CD8-positive, alpha-beta memory T cell (primary cell): Measurements from ENCODE around the gene CPNE4. TPM values are rescaled to one million over a fixed set of nuclear protein-coding genes. Genes with fewer than 3 reads are reported as not detected.

Experiments used
- CTCF ChIA-PET: fragments of 350-600 bp; sonication (Branson Sonifier 250); formaldehyde crosslinking; loops from one replicate; lab custom pipeline; 2021; ENCODE audit warnings: antibody characterized with exemption; lab: Charles Lee
- POLR2A ChIA-PET: fragments of 350-600 bp; sonication (Branson Sonifier 250); formaldehyde crosslinking; loops from one replicate; lab custom pipeline; 2021; ENCODE audit warnings: antibody characterized with exemption; lab: Charles Lee
- DNase-seq, 5 donors: peaks; one replicate each; pipeline versions ENCODE4 v3.0.0 to v3.0.0-alpha.2; 2020 to 2022; ENCODE audit warnings: mixed read lengths in 1 of 5
- H3K27ac ChIP-seq: one replicate; pipeline ENCODE4 v1.7.0; 2013; ENCODE audit warnings: low read depth, mild to moderate bottlenecking, low read length, moderate library complexity
- H3K27me3 ChIP-seq: 2 replicates; pipeline ENCODE4 v1.7.0; 2013; ENCODE audit warnings: low read length, mild to moderate bottlenecking; ENCODE audit not compliant: insufficient read depth, poor library complexity, severe bottlenecking
- H3K36me3 ChIP-seq: 2 replicates; pipeline ENCODE4 v1.7.0; 2013; ENCODE audit warnings: mild to moderate bottlenecking, low read length, moderate library complexity; ENCODE audit not compliant: insufficient read depth
- H3K4me1 ChIP-seq: 2 replicates; pipeline ENCODE4 v1.7.0; 2013; ENCODE audit warnings: mild to moderate bottlenecking, low read length, moderate library complexity; ENCODE audit not compliant: insufficient read depth
- H3K4me3 ChIP-seq: 2 replicates; pipeline ENCODE4 v1.7.0; 2013; ENCODE audit warnings: mild to moderate bottlenecking, low read length
- H3K9me3 ChIP-seq: 2 replicates; pipeline ENCODE4 v1.7.0; 2013; ENCODE audit warnings: mild to moderate bottlenecking, low read length
- H3K27ac Mint-ChIP-seq, 8 donors: one replicate each; pipeline ENCODE4 v1.8.0; 2020 to 2021; ENCODE audit warnings: mixed read lengths in 8 of 8, mild to moderate bottlenecking in 6 of 8, inconsistent platforms in 3 of 8, moderate library complexity in 3 of 8
- H3K27me3 Mint-ChIP-seq, 2 donors: one replicate each; pipeline ENCODE4 v1.8.0; 2020 to 2021; ENCODE audit warnings: mixed read lengths in 2 of 2, mild to moderate bottlenecking in 1 of 2, moderate library complexity in 1 of 2
- H3K36me3 Mint-ChIP-seq, 3 donors: one replicate each; pipeline ENCODE4 v1.8.0; 2020 to 2021; ENCODE audit warnings: mixed read lengths in 3 of 3, inconsistent platforms in 1 of 3, mild to moderate bottlenecking in 1 of 3
- H3K4me1 Mint-ChIP-seq, 3 donors: one replicate each; pipeline ENCODE4 v1.8.0; 2020 to 2021; ENCODE audit warnings: mixed read lengths in 3 of 3, inconsistent platforms in 1 of 3, mild to moderate bottlenecking in 1 of 3
- H3K4me3 Mint-ChIP-seq, 7 donors: one replicate each; pipeline ENCODE4 v1.8.0; 2020 to 2021; ENCODE audit warnings: mixed read lengths in 7 of 7, mild to moderate bottlenecking in 6 of 7, moderate library complexity in 4 of 7, inconsistent platforms in 2 of 7
- H3K9me3 Mint-ChIP-seq, 5 donors: one replicate each; pipeline ENCODE4 v1.8.0; 2020 to 2022; ENCODE audit warnings: mixed read lengths in 5 of 5, mild to moderate bottlenecking in 3 of 5, moderate library complexity in 2 of 5, inconsistent platforms in 1 of 5
- polyA plus RNA-seq: library from polyadenylated mRNA; unstranded; fragments of 300-500 nt; fragmentation: Illumina TruSeq; gene quantifications from one replicate; pipeline ENCODE4 v1.2.3, GENCODE V29; 2021
- total RNA-seq, 2 experiments: library from RNA; stranded (reverse); gene quantifications; one replicate each; pipeline ENCODE4 v1.2.3, GENCODE V29; 2021

The CPNE4 gene
- total and polyA plus RNA-seq, 3 experiments from 2014 or later: not detected

DNA sequence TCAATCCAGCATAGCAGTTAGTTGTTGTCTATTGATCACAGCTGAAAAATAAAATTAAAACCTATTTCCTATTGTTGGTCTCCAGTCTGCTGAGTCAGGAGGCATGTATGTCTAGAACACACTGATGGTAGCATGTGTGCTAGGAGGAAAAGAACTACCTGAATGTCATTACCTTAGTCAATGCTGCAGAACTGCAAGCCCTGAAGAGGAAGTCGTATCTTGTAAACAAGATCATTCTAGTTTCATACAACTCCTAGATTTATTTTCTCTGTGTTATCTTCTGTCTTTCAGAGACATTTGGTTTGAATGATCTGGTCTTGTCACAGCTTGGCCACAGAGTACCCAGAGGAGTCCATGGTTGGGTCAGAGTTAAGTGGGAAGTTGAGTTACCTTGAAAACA is 422.1 kb downstream of the CPNE4 start:
- ChIA-PET CTCF (no interaction called here), POLR2A (no interaction called here)
- Mint-ChIP-seq H3K27me3 (peaks cover 7 to 19% of the 10 kb centered on the region in 2 donors), H3K27ac (no peak overlapping the region), H3K4me3 (no peak overlapping the region), H3K9me3 (peaks cover 0 to 2% (median 0%) of the 10 kb centered on the region in 5 donors), H3K36me3 (no peaks in the 10 kb centered on the region), H3K4me1 (no peaks in the 10 kb centered on the region)
- Histone ChIP-seq H3K9me3 (no peaks in the 10 kb centered on the region), H3K27ac (no peak overlapping the region), H3K4me3 (no peak overlapping the region), H3K36me3 (no peaks in the 10 kb centered on the region), H3K4me1 (no peaks in the 10 kb centered on the region), H3K27me3 (no peaks in the 10 kb centered on the region)
- no peak for DNase-seq

DNA sequence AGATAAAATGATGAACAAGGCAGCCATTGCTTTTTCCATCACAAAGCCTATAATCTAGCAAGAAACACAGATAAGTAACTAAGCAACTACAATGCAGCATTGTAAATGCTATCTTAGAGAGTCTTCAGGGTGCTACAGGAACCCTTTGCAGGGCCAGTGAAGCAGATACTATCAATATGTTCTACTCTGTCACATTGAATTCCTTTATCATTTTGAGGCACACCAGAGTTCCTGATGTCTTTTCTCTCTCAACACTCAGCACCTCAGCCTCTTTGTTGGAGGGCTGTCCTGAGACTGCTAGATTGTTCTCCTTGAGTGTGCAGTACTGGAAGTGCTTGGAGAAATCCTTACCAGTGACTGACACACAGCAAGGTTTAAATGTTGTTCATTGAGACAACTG is 424.6 kb downstream of the CPNE4 start:
- H3K27me3 ChIP-seq: no peaks in the 10 kb centered on the region
- ChIA-PET CTCF (no interaction called here), POLR2A (no interaction called here)
- Mint-ChIP-seq H3K36me3 (no peaks in the 10 kb centered on the region), H3K27ac (no peak overlapping the region), H3K4me3 (no peak overlapping the region), H3K4me1 (no peaks in the 10 kb centered on the region), H3K27me3 (peaks cover 7 to 13% of the 10 kb centered on the region in 2 donors), H3K9me3 (no peaks in the 10 kb centered on the region)
- no peaks in the 10 kb centered on the region for H3K36me3 ChIP-seq
- H3K9me3 ChIP-seq: no peaks in the 10 kb centered on the region
- no peak overlapping the region for H3K4me3 ChIP-seq
- H3K4me1 ChIP-seq: no peaks in the 10 kb centered on the region
- H3K27ac ChIP-seq: no peak overlapping the region
- DNase-seq: no peak

DNA sequence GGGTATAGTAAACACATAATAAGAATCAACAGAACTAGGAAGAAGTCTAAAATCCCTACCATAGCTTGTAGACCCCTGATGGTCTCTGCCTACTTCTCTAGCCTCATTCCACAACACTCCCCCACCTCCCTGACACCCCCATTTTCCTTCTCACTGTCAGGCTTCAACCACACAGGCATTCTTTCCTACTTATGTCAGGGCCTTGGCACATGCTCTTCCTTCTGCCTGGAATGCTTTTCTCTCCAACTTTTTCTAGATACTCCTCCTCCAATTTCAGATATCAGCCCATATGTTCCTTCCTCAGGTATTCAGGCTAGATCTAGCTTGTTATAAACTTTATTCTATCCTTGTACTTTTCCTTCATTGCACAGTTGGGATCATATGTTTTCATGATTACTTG is 426.1 kb downstream of the CPNE4 start:
- CTCF ChIA-PET: no interaction called here
- no peaks in the 10 kb centered on the region for H3K36me3 Mint-ChIP-seq

DNA sequence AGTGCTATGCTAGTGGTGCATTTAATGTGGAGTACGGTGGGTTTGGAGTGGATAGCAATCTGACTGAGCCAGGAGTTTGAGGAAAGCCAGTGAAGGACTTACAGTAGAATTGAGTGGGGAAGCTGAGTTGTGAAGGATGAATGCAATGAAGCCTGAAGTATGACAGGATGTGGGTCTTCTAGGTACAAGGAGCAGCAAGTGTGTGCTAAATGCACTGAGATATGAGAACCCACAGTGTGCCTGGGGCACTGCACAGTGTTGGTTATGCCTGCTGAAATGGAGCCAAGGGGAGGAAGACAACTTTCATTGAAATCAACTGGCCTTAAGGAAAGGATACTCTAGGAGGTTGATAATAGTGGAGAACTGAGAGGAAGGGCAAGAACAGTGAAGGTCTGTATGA is 426.5 kb downstream of the CPNE4 start:
- ChIA-PET CTCF (no interaction called here), POLR2A (no interaction called here)
- Histone ChIP-seq H3K4me1 (no peaks in the 10 kb centered on the region), H3K27me3 (no peaks in the 10 kb centered on the region), H3K36me3 (no peaks in the 10 kb centered on the region), H3K4me3 (no peak overlapping the region), H3K9me3 (no peaks in the 10 kb centered on the region), H3K27ac (no peak overlapping the region)
- Mint-ChIP-seq H3K27me3 (peaks cover 6 to 17% of the 10 kb centered on the region in 2 donors), H3K36me3 (no peaks in the 10 kb centered on the region), H3K4me3 (no peak overlapping the region), H3K4me1 (no peaks in the 10 kb centered on the region), H3K9me3 (no peaks in the 10 kb centered on the region), H3K27ac (no peak overlapping the region)
- no peak for DNase-seq

More for the DNA sequence above, 426.1 kb downstream of the CPNE4 start:
- Histone ChIP-seq H3K4me1 (no peaks in the 10 kb centered on the region), H3K27me3 (no peaks in the 10 kb centered on the region), H3K9me3 (no peaks in the 10 kb centered on the region), H3K4me3 (no peak overlapping the region), H3K27ac (no peak overlapping the region), H3K36me3 (no peaks in the 10 kb centered on the region)
- Mint-ChIP-seq H3K4me3 (no peak overlapping the region), H3K9me3 (no peaks in the 10 kb centered on the region), H3K4me1 (no peaks in the 10 kb centered on the region), H3K27me3 (peaks cover 6 to 17% of the 10 kb centered on the region in 2 donors), H3K27ac (no peak overlapping the region)
- no peak for DNase-seq
- POLR2A ChIA-PET: no interaction called here

DNA sequence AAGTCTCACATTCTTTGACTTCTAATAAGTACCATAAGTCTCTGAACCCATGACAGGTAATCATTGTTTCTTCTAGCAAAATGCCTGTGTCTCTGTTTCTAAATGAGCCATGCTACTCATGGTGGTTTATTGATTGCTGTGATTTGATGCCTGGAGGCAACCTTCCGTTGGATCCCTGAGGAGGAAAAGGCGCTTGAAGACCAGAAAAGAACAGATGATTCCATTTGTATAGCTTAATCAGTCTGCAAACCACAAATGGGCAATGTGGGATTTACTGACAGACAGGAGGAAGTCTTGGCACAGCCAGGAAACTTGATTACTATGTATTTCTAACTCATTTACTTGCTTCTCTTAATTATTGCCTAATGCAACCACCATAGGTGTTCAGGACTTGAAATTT is 428.9 kb downstream of the CPNE4 start:
- Histone ChIP-seq H3K4me3 (no peak overlapping the region), H3K4me1 (no peaks in the 10 kb centered on the region), H3K36me3 (no peaks in the 10 kb centered on the region), H3K9me3 (no peaks in the 10 kb centered on the region), H3K27me3 (no peaks in the 10 kb centered on the region), H3K27ac (no peak overlapping the region)
- CTCF ChIA-PET: no interaction called here
- Mint-ChIP-seq H3K36me3 (no peaks in the 10 kb centered on the region), H3K4me3 (no peak overlapping the region), H3K4me1 (no peaks in the 10 kb centered on the region), H3K9me3 (no peaks in the 10 kb centered on the region), H3K27ac (no peak overlapping the region), H3K27me3 (peaks cover 6% of the 10 kb centered on the region in 2 donors)
- DNase-seq: no peak
- POLR2A ChIA-PET: no interaction called here

DNA sequence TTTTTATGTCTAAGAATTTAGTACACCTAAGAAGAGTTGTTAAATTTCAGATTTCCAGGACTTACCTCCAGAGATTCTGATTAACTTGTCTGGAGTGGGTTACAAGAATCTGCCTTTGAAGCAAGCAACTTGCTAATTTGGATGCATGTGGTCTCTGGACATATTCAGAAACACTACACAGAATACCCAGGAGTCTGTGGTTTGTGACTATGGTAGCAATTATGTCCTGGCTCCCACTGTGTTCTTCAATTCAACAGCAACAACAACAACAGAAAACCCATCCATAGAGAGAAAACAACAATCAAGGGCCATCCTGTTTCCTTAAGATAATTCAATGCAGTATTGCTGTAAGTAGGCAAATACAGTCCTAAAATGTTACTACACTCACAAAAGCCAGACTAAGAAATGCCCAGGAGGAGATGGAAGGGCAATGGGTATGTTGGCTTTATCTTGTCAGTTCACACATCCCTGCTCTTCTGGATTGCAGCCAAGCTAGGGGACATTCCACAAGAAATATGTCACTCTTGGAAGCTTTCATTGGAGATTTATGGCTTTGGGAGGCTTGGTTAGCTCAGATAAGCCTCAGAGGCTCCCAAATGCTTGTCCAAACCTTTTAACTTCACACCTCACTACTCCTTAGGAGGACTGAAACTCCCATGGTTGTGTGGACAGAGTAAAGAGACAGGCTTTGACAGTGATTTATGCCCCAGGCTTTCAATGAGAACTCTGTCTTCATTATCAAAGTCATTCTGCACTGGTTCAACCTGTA is 432.6 kb downstream of the CPNE4 start:
- no peak overlapping the region for H3K27ac Mint-ChIP-seq
- no peaks in the 10 kb centered on the region for H3K4me1 Mint-ChIP-seq
- H3K36me3 Mint-ChIP-seq: no peaks in the 10 kb centered on the region
- no peaks in the 10 kb centered on the region for H3K4me1 ChIP-seq
- no peak overlapping the region for H3K27ac ChIP-seq
- H3K9me3 ChIP-seq: no peaks in the 10 kb centered on the region
- H3K27me3 ChIP-seq: no peaks in the 10 kb centered on the region
- H3K27me3 Mint-ChIP-seq: peaks cover 4 to 16% of the 10 kb centered on the region in 2 donors
- H3K4me3 Mint-ChIP-seq: no peak overlapping the region
- no peaks in the 10 kb centered on the region for H3K9me3 Mint-ChIP-seq
- ChIA-PET CTCF (no interaction called here), POLR2A (no interaction called here)
- H3K36me3 ChIP-seq: no peaks in the 10 kb centered on the region
- no peak for DNase-seq
- no peak overlapping the region for H3K4me3 ChIP-seq

DNA sequence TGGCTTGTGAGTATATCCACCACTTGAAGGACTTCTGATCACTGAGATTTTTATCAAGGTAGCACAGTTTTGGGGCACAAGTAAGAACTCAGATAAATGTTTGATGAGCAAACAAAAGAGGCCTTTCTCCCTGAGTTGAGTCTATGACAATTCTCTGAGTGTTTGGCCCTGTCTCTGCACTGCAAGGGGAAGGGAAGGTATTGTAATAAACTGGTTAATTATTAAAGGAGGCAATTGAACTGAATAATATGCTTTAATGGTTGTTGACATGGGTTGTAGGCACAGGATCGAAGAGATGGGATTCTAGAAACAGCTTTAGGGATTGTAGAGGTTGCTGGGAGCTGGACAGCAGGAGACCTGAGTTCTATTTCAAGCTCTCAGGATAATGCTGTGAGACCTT is 437.0 kb downstream of the CPNE4 start:
- Histone ChIP-seq H3K27me3 (no peaks in the 10 kb centered on the region), H3K27ac (no peak overlapping the region), H3K36me3 (no peaks in the 10 kb centered on the region), H3K9me3 (no peaks in the 10 kb centered on the region), H3K4me3 (no peak overlapping the region), H3K4me1 (no peaks in the 10 kb centered on the region)
- no peaks in the 10 kb centered on the region for H3K36me3 Mint-ChIP-seq
- CTCF ChIA-PET: no interaction called here
- no peak overlapping the region for H3K4me3 Mint-ChIP-seq
- H3K4me1 Mint-ChIP-seq: no peaks in the 10 kb centered on the region
- no peak for DNase-seq
- H3K27ac Mint-ChIP-seq: no peak overlapping the region
- POLR2A ChIA-PET: no interaction called here
- peaks cover under 1 to 21% of the 10 kb centered on the region in 2 donors for H3K27me3 Mint-ChIP-seq
- no peaks in the 10 kb centered on the region for H3K9me3 Mint-ChIP-seq

DNA sequence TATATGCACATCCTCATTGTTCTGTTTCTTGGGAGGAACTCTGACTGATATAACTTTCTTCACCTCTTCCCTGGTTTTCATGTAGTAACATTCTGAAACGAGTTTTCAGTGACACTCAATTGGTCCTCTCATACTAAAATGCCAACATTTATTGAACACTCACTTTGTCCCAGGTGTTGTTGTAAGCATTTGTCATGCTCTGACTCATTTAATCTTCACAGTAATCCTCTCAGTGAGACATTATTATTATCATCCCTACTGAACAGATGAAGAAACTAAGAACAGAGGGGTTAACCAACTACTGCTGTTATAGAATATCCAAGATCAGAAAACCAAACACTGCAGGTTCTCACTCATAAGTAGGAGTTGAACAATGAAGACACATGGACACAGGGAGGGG is 437.9 kb downstream of the CPNE4 start:
- ChIA-PET POLR2A (no interaction called here), CTCF (no interaction called here)
- Mint-ChIP-seq H3K36me3 (no peaks in the 10 kb centered on the region), H3K27ac (no peak overlapping the region), H3K4me3 (no peak overlapping the region), H3K4me1 (no peaks in the 10 kb centered on the region), H3K9me3 (no peaks in the 10 kb centered on the region), H3K27me3 (peaks cover 3 to 21% of the 10 kb centered on the region in 2 donors)
- Histone ChIP-seq H3K4me3 (no peak overlapping the region), H3K27ac (no peak overlapping the region), H3K36me3 (no peaks in the 10 kb centered on the region), H3K27me3 (no peaks in the 10 kb centered on the region), H3K4me1 (no peaks in the 10 kb centered on the region), H3K9me3 (no peaks in the 10 kb centered on the region)
- no peak for DNase-seq
